Thoracic aorta (tissue), 2 donors: ENCODE measurements around the gene FIG4. TPM values are rescaled to one million over a fixed set of nuclear protein-coding genes. Genes with fewer than 3 reads are reported as not detected.

Experiments
- ATAC-seq: fragments of 150-250 bp; one replicate; pipeline ENCODE4 v1.8.0; 2017; ENCODE audit warnings: low read depth; ENCODE audit not compliant: insufficient number of reproducible peaks, low FRiP score
- DNase-seq: peaks from one replicate; pipeline ENCODE4 v3.0.0-alpha.2; 2020; ENCODE audit warnings: low spot score
- H3K27ac ChIP-seq, 2 donors: fragments of 200-600 bp; sonication (generic); 1 replicate in 1 of 2; 2 replicates in 1 of 2; pipeline ENCODE4 v1.5.1; 2016; ENCODE audit warnings: mild to moderate bottlenecking in 2 of 2, moderate library complexity in 2 of 2
- H3K27me3 ChIP-seq: fragments of 200-600 bp; sonication (generic); replicated peaks from 2 replicates; pipeline ENCODE4 v1.6.0; 2016; ENCODE audit warnings: mild to moderate bottlenecking; ENCODE audit not compliant: insufficient read depth
- H3K36me3 ChIP-seq: fragments of 200-600 bp; sonication (generic); one replicate; pipeline ENCODE4 v1.5.1; 2016
- H3K4me1 ChIP-seq, 2 donors: fragments of 200-600 bp; sonication (generic); 1 replicate in 1 of 2; 2 replicates in 1 of 2; pipeline versions ENCODE4 v1.5.1 to v1.6.0; 2016; ENCODE audit warnings: low read depth in 2 of 2, mild to moderate bottlenecking in 1 of 2; ENCODE audit not compliant: control insufficient read depth in 1 of 2
- H3K4me3 ChIP-seq: fragments of 200-600 bp; sonication (generic); 2 replicates; pipeline ENCODE4 v1.5.1; 2016; ENCODE audit warnings: mild to moderate bottlenecking
- H3K9me3 ChIP-seq: fragments of 200-600 bp; sonication (generic); 2 replicates; pipeline ENCODE4 v1.5.1; 2016
- CTCF ChIP-seq: fragments of 200-600 bp; sonication (generic); IDR thresholded peaks from one replicate; pipeline ENCODE4 v1.5.1; 2019; ENCODE audit warnings: antibody characterized with exemption
- total RNA-seq, 2 donors: library from RNA; depleted of rRNA; stranded (reverse); fragments of >200 nt; gene quantifications; one replicate each; pipeline versions ENCODE4 v1.1.0 to v1.2.3, GENCODE V29; 2016

The FIG4 gene
- total RNA-seq, 2 donors from 2014 or later: 12.9 to 49.5 TPM

GRCh38 chr6:109840796-109841195 is 149.7 kb downstream of the FIG4 start:
- Histone ChIP-seq H3K27me3 (no peaks in the 10 kb centered on the region), H3K27ac (no peak overlapping the region), H3K36me3 (no peaks in the 10 kb centered on the region), H3K4me1 (no peaks in the 10 kb centered on the region), H3K4me3 (no peak overlapping the region), H3K9me3 (no peaks in the 10 kb centered on the region)
- DNase-seq: no peak
- no peak for ATAC-seq
- TF ChIP-seq CTCF: no peak

- H3K27me3 ChIP-seq: no peaks in the 10 kb centered on the region
- TF ChIP-seq CTCF: no peak
- DNase-seq (no peak), ATAC-seq (no peak)
- no peaks in the 10 kb centered on the region for H3K4me1 ChIP-seq
- no peaks in the 10 kb centered on the region for H3K9me3 ChIP-seq
- H3K27ac ChIP-seq: no peak overlapping the region
- H3K36me3 ChIP-seq: no peaks in the 10 kb centered on the region
- H3K4me3 ChIP-seq: no peak overlapping the region
These were observed 150.8 kb downstream of the FIG4 start for GRCh38 chr6:109841869-109842268.

GRCh38 chr6:109852713-109853112 is 161.6 kb downstream of the FIG4 start:
- Histone ChIP-seq H3K4me1 (no peaks in the 10 kb centered on the region), H3K4me3 (no peak overlapping the region), H3K9me3 (no peaks in the 10 kb centered on the region), H3K36me3 (no peaks in the 10 kb centered on the region), H3K27me3 (no peaks in the 10 kb centered on the region), H3K27ac (no peak overlapping the region)
- no peak for TF ChIP-seq CTCF
- DNase-seq: no peak
- ATAC-seq: no peak

- Histone ChIP-seq H3K9me3 (no peaks in the 10 kb centered on the region), H3K4me1 (no peaks in the 10 kb centered on the region), H3K27me3 (no peaks in the 10 kb centered on the region), H3K27ac (no peak overlapping the region), H3K4me3 (no peak overlapping the region), H3K36me3 (no peaks in the 10 kb centered on the region)
- DNase-seq (no peak), ATAC-seq (no peak)
- TF ChIP-seq CTCF: no peak
These were observed 162.3 kb downstream of the FIG4 start for GRCh38 chr6:109853426-109853825.

GRCh38 chr6:109853951-109854350 is 162.9 kb downstream of the FIG4 start:
- ATAC-seq (no peak), DNase-seq (no peak)
- H3K27ac ChIP-seq: no peak overlapping the region
- TF ChIP-seq CTCF: no peak
- H3K4me3 ChIP-seq: no peak overlapping the region
- no peaks in the 10 kb centered on the region for H3K9me3 ChIP-seq
- H3K4me1 ChIP-seq: no peaks in the 10 kb centered on the region
- no peaks in the 10 kb centered on the region for H3K36me3 ChIP-seq
- H3K27me3 ChIP-seq: no peaks in the 10 kb centered on the region
